ENCODE data around the gene FGF6.

DNA sequence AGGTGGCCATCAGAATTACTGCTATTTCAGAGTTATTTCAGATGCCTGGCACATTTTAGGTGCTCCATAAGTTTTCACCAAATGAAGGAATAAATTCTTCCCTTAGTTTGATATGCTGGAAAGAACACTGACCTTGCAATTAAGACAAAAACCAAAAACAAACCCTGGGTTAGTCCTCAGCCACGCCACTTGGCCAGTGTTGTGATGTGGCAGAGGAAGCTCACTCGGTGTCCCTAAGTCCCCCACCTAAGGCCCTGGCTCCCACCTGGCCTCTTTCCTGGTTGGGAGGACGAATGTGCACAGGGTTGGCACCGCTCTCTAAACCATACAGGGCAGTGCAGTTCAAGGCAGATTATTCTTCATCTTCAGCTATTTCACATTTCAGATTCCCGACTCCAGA, 52.4 kb downstream of the FGF6 start:
- TF ChIP-seq, protein P1, sequence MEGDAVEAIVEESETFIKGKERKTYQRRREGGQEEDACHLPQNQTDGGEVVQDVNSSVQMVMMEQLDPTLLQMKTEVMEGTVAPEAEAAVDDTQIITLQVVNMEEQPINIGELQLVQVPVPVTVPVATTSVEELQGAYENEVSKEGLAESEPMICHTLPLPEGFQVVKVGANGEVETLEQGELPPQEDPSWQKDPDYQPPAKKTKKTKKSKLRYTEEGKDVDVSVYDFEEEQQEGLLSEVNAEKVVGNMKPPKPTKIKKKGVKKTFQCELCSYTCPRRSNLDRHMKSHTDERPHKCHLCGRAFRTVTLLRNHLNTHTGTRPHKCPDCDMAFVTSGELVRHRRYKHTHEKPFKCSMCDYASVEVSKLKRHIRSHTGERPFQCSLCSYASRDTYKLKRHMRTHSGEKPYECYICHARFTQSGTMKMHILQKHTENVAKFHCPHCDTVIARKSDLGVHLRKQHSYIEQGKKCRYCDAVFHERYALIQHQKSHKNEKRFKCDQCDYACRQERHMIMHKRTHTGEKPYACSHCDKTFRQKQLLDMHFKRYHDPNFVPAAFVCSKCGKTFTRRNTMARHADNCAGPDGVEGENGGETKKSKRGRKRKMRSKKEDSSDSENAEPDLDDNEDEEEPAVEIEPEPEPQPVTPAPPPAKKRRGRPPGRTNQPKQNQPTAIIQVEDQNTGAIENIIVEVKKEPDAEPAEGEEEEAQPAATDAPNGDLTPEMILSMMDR (IDR thresholded peaks at IDR 0.05; ENCODE audit: low read depth, low read length, poor library complexity, severe bottlenecking), result no peak
- no peak for TF ChIP-seq EZH2phosphoT487 (IDR thresholded peaks at IDR 0.05; ENCODE audit: borderline replicate concordance, low read length)

Measured in DOHH2 (cell line).